ENCODE results near the gene CDK5R1. TPM values are rescaled to one million over a fixed set of nuclear protein-coding genes. Genes with fewer than 3 reads are reported as not detected.
A peak's percentile ranks its signal among the peaks of the same experiment; 100 is the strongest.

The CDK5R1 gene
- total RNA-seq, 3 donors from 2014 or later (not counting 1 experiment from before 2014, with no cell fraction given) = 3.7 to 12.3 (median 7.4) TPM

GRCh38 chr17:32508926-32509325, 22.1 kb downstream of the CDK5R1 start:
- Mint-ChIP-seq H3K4me1 (peaks cover 52 to 67% of the 10 kb centered on the region in 2 donors), H3K9me3 (no peaks in the 10 kb centered on the region), H3K36me3 (no peaks in the 10 kb centered on the region), H3K27me3 (ENCODE audit: low read depth in 2 of 2) (no peaks in the 10 kb centered on the region), H3K27ac (no peak overlapping the region), H3K4me3 (no peak overlapping the region)
- intact Hi-C loops (cut with micrococcal nuclease) = no loop called here
- H3K27ac ChIP-seq (ENCODE audit: low read length) = no peak overlapping the region
- DNase-seq = no peak
- no peaks in the 10 kb centered on the region for H3K9me3 ChIP-seq (ENCODE audit: control insufficient read depth, insufficient read depth, low read length)
- no peaks in the 10 kb centered on the region for H3K27me3 ChIP-seq (ENCODE audit: control insufficient read depth, insufficient read depth, low read length)
- no peak for TF ChIP-seq CTCF (IDR thresholded peaks at IDR 0.05)
- no peaks in the 10 kb centered on the region for H3K36me3 ChIP-seq (ENCODE audit: control insufficient read depth, insufficient read depth, low read length)
- no peak overlapping the region for H3K4me3 ChIP-seq (ENCODE audit: low read length)
- WGBS (ENCODE audit: insufficient coverage) = 93% methylated on average over 5 of the region's 5 CpGs
- peaks cover 65% of the 10 kb centered on the region for H3K4me1 ChIP-seq (ENCODE audit: control insufficient read depth, insufficient read depth, low read length)
- no peak for ATAC-seq

- H3K4me1 Mint-ChIP-seq = peaks cover 40 to 53% of the 10 kb centered on the region in 2 donors
- H3K36me3 Mint-ChIP-seq = no peaks in the 10 kb centered on the region
- 97% methylated on average over 3 of the region's 7 CpGs for WGBS (ENCODE audit: insufficient coverage)
- DNase-seq (no peak), ATAC-seq (no peak)
- H3K4me3 Mint-ChIP-seq = no peak overlapping the region
- Histone ChIP-seq H3K27ac (ENCODE audit: low read length) (no peak overlapping the region), H3K4me3 (ENCODE audit: low read length) (no peak overlapping the region), H3K9me3 (ENCODE audit: control insufficient read depth, insufficient read depth, low read length) (no peaks in the 10 kb centered on the region), H3K36me3 (ENCODE audit: control insufficient read depth, insufficient read depth, low read length) (no peaks in the 10 kb centered on the region), H3K27me3 (ENCODE audit: control insufficient read depth, insufficient read depth, low read length) (no peaks in the 10 kb centered on the region), H3K4me1 (ENCODE audit: control insufficient read depth, insufficient read depth, low read length) (peaks cover 56% of the 10 kb centered on the region)
- no peaks in the 10 kb centered on the region for H3K9me3 Mint-ChIP-seq
- peak overlapping the region in 1 of 2 donors; percentile 75 for H3K27ac Mint-ChIP-seq
- intact Hi-C loops (cut with micrococcal nuclease) = no loop called here
- no peak for TF ChIP-seq CTCF (IDR thresholded peaks at IDR 0.05)
- H3K27me3 Mint-ChIP-seq (ENCODE audit: low read depth in 2 of 2) = no peaks in the 10 kb centered on the region
Measured at GRCh38 chr17:32510466-32510865, 23.7 kb downstream of the CDK5R1 start.

GRCh38 chr17:32512328-32512727, 25.5 kb downstream of the CDK5R1 start:
- intact Hi-C loops (cut with micrococcal nuclease) = no loop called here
- no peaks in the 10 kb centered on the region for H3K36me3 Mint-ChIP-seq
- Histone ChIP-seq H3K9me3 (ENCODE audit: control insufficient read depth, insufficient read depth, low read length) (no peaks in the 10 kb centered on the region), H3K4me1 (ENCODE audit: control insufficient read depth, insufficient read depth, low read length) (peaks cover 53% of the 10 kb centered on the region), H3K27me3 (ENCODE audit: control insufficient read depth, insufficient read depth, low read length) (no peaks in the 10 kb centered on the region), H3K36me3 (ENCODE audit: control insufficient read depth, insufficient read depth, low read length) (no peaks in the 10 kb centered on the region), H3K27ac (ENCODE audit: low read length) (no peak overlapping the region), H3K4me3 (ENCODE audit: low read length) (no peak overlapping the region)
- DNase-seq (no peak), ATAC-seq (no peak)
- no peaks in the 10 kb centered on the region for H3K27me3 Mint-ChIP-seq (ENCODE audit: low read depth in 2 of 2)
- H3K27ac Mint-ChIP-seq = no peak overlapping the region
- H3K9me3 Mint-ChIP-seq = no peaks in the 10 kb centered on the region
- peaks cover 46 to 58% of the 10 kb centered on the region in 2 donors for H3K4me1 Mint-ChIP-seq
- WGBS (ENCODE audit: insufficient coverage) = 96% methylated on average over 2 of the region's 2 CpGs
- no peak for TF ChIP-seq CTCF (IDR thresholded peaks at IDR 0.05)
- no peak overlapping the region for H3K4me3 Mint-ChIP-seq

- Histone ChIP-seq H3K27me3 (ENCODE audit: control insufficient read depth, insufficient read depth, low read length) (no peaks in the 10 kb centered on the region), H3K27ac (ENCODE audit: low read length) (no peak overlapping the region), H3K4me3 (ENCODE audit: low read length) (no peak overlapping the region), H3K4me1 (ENCODE audit: control insufficient read depth, insufficient read depth, low read length) (peaks cover 54% of the 10 kb centered on the region), H3K9me3 (ENCODE audit: control insufficient read depth, insufficient read depth, low read length) (no peaks in the 10 kb centered on the region), H3K36me3 (ENCODE audit: control insufficient read depth, insufficient read depth, low read length) (no peaks in the 10 kb centered on the region)
- ATAC-seq (no peak), DNase-seq (no peak)
- intact Hi-C loops (cut with micrococcal nuclease) = no loop called here
- Mint-ChIP-seq H3K36me3 (no peaks in the 10 kb centered on the region), H3K4me1 (peaks cover 54 to 65% of the 10 kb centered on the region in 2 donors), H3K27me3 (ENCODE audit: low read depth in 2 of 2) (no peaks in the 10 kb centered on the region), H3K27ac (no peak overlapping the region), H3K4me3 (no peak overlapping the region), H3K9me3 (no peaks in the 10 kb centered on the region)
- TF ChIP-seq CTCF (IDR thresholded peaks at IDR 0.05) = no peak
- 100% methylated on average over 1 of the region's 3 CpGs for WGBS (ENCODE audit: insufficient coverage)
Measured at GRCh38 chr17:32513579-32513978, 26.8 kb downstream of the CDK5R1 start.

Measured in natural killer cell (primary cell).